OCI-LY7 (cell line): Measurements from ENCODE around the gene SLC2A4. TPM values are rescaled to one million over a fixed set of nuclear protein-coding genes. Genes with fewer than 3 reads are reported as not detected.

ENCODE experiments used
- BruUV-seq: library from RNA; stranded (reverse); fragments of 400-500 nt; replicated peaks from 2 replicates; lab custom pipeline; 2021; lab: Mats Ljungman, UMichigan
- CTCF ChIA-PET: fragments of 300-600 bp; sonication (Branson Sonifier 250); formaldehyde crosslinking; loops from one replicate; lab custom pipeline; 2022; ENCODE audit warnings: antibody characterized with exemption; ENCODE audit not compliant: unreplicated experiment; lab: Charles Lee
- POLR2A ChIA-PET: fragments of 300-600 bp; sonication (Branson Sonifier 250); formaldehyde crosslinking; loops from one replicate; lab custom pipeline; 2022; ENCODE audit warnings: antibody characterized with exemption; lab: Charles Lee
- DNase-seq: peaks from one replicate; pipeline ENCODE4 v3.0.0-alpha.2; 2015; ENCODE audit warnings: low spot score
- H2AFZ ChIP-seq: fragments of 200-600 bp; sonication (generic), shearing (Covaris generic); 2 replicates; pipeline ENCODE4 v1.6.1; 2014; ENCODE audit warnings: mild to moderate bottlenecking, antibody characterized with exemption, low read length, moderate library complexity
- H3K27ac ChIP-seq: fragments of 200-600 bp; sonication (generic); 2 replicates; pipeline ENCODE4 v1.5.1; 2014; ENCODE audit warnings: mixed run types, low read depth, mild to moderate bottlenecking, moderate library complexity, low read length, inconsistent platforms; ENCODE audit not compliant: poor library complexity, severe bottlenecking
- H3K36me3 ChIP-seq: fragments of 200-600 bp; sonication (generic); 2 replicates; pipeline ENCODE4 v1.6.1; 2014; ENCODE audit warnings: mild to moderate bottlenecking, antibody characterized with exemption, low read length, moderate library complexity, mixed read lengths; ENCODE audit not compliant: insufficient read depth
- H3K4me1 ChIP-seq: fragments of 200-600 bp; sonication (generic); 2 replicates; pipeline ENCODE4 v1.5.1; 2014; ENCODE audit warnings: mild to moderate bottlenecking, low read length; ENCODE audit not compliant: insufficient read depth, poor library complexity, severe bottlenecking
- H3K4me2 ChIP-seq: fragments of 200-600 bp; sonication (generic); 2 replicates; pipeline ENCODE4 v1.6.1; 2014; ENCODE audit warnings: mild to moderate bottlenecking, low read length
- H3K4me3 ChIP-seq: fragments of 200-600 bp; sonication (generic); 2 replicates; pipeline ENCODE4 v1.5.1; 2014; ENCODE audit warnings: mild to moderate bottlenecking, low read depth, low read length; ENCODE audit not compliant: poor library complexity, severe bottlenecking
- H3K79me2 ChIP-seq: fragments of 200-600 bp; sonication (generic); 2 replicates; pipeline ENCODE4 v1.6.1; 2016; ENCODE audit warnings: low read depth, mild to moderate bottlenecking, low read length, moderate library complexity, mixed read lengths; ENCODE audit not compliant: insufficient read depth
- H3K9me2 ChIP-seq: fragments of 200-600 bp; sonication (generic); 2 replicates; pipeline ENCODE4 v1.6.1; 2016; ENCODE audit warnings: mild to moderate bottlenecking, low read length, mixed read lengths; ENCODE audit not compliant: insufficient read depth
- H3K9me3 ChIP-seq: fragments of 200-600 bp; sonication (generic); 2 replicates; pipeline ENCODE4 v1.6.1; 2014; ENCODE audit warnings: mild to moderate bottlenecking, mixed run types, low read length, mixed read lengths
- H4K20me1 ChIP-seq: fragments of 200-600 bp; sonication (generic); 2 replicates; pipeline ENCODE4 v1.6.1; 2014; ENCODE audit warnings: mild to moderate bottlenecking, antibody characterized with exemption, low read length, moderate library complexity, mixed read lengths; ENCODE audit not compliant: insufficient read depth
- CTCF ChIP-seq: fragments of 200-600 bp; sonication (generic); conservative IDR thresholded peaks from 2 replicates; pipeline ENCODE4 v1.5.1; 2014; ENCODE audit warnings: mild to moderate bottlenecking, antibody characterized with exemption, low read length, moderate library complexity, mixed read lengths
- EZH2phosphoT487 ChIP-seq: fragments of 200-600 bp; sonication (generic); IDR thresholded peaks from 2 replicates; pipeline ENCODE4 v1.6.1; 2018; ENCODE audit warnings: low read depth, borderline replicate concordance, mild to moderate bottlenecking, mixed run types, antibody characterized with exemption, low read length, moderate library complexity, mixed read lengths
- intact Hi-C: fragments of 100-400 bp; cut with micrococcal nuclease; formaldehyde crosslinking; loops from one replicate; pipeline ENCODE4 v1.10.0; 2022; ENCODE audit not compliant: unreplicated experiment
- total RNA-seq, 2 experiments: library from RNA; depleted of rRNA in 1 of 2; stranded (reverse); fragments of >200 nt in 1 of 2; shearing (Covaris generic) in 1 of 2; gene quantifications; 2 replicates each; pipeline ENCODE4 v1.2.3, GENCODE V29; 2014 to 2022

The SLC2A4 gene
- total RNA-seq, 2 experiments from 2014 or later = 0.61 to 0.63 TPM

DNA sequence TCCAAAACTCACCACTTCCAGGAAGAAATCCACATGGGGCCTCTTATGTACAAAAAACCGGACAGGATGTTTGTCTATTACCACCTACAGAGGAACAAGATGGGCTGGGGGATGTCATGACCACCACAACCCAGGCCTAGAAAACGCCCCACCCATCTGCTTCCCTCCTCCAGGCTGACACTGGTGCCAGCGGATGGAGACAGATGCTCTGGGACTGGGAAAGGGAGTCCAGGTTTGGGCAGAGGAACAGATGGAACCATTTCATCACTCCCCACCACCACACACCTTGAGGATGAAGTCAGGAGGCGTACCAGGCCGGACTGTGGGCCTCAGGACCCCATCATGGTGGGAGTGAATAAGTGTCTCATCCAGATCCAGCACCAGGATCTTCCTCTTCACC is 34.7 kb upstream of the SLC2A4 start:
- no TSS peak for BruUV-seq

DNA sequence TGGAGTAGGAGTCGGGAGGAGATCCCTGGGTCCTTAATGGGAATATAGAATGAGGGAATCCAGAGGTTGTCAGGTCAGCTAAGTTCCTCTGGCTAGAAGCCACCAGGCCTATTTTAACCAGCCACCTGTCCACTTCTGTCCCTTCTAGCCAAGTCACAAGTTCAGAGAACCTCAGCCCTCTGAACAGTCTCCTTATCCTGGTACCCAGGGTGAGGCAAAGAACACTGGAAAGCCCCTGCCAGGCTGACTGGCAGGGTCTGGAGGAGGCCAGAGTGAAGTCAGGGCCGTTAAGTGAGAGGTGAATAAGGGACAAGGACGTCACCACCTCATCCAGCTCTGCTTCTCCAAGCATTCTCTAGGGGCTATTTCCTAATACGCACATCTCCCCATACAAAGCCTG is 32.7 kb upstream of the SLC2A4 start:
- no TSS peak for BruUV-seq
- no peak for DNase-seq
- peak overlapping the region; percentile 100 for H3K4me2 ChIP-seq
- H3K9me2 ChIP-seq = no peaks in the 10 kb centered on the region
- H4K20me1 ChIP-seq = peaks cover 18% of the 10 kb centered on the region
- H3K9me3 ChIP-seq = no peaks in the 10 kb centered on the region
- no peak for TF ChIP-seq EZH2phosphoT487
- TF ChIP-seq CTCF = no peak
- H3K4me1 ChIP-seq = peaks cover 26% of the 10 kb centered on the region
- POLR2A ChIA-PET = interaction anchor here (0.7 kb wide), 1 partner anchor 9 kb away, joined by 3 read pairs; no protein-coding TSS in a partner anchor
- CTCF ChIA-PET = no interaction called here
- peak overlapping the region; percentile 83 for H3K4me3 ChIP-seq
- no peak overlapping the region for H3K27ac ChIP-seq
- peaks cover 50% of the 10 kb centered on the region for H3K36me3 ChIP-seq
- intact Hi-C loops = no loop called here
- H3K79me2 ChIP-seq = peaks cover 67% of the 10 kb centered on the region
- H2AFZ ChIP-seq = no peak overlapping the region

More for the DNA sequence above, 34.7 kb upstream of the SLC2A4 start:
- peaks cover 30% of the 10 kb centered on the region for H3K4me1 ChIP-seq
- CTCF ChIA-PET = no interaction called here
- H3K9me2 ChIP-seq = no peaks in the 10 kb centered on the region
- intact Hi-C loops = no loop called here
- H3K36me3 ChIP-seq = peaks cover 62% of the 10 kb centered on the region
- peaks cover 18% of the 10 kb centered on the region for H4K20me1 ChIP-seq
- no peaks in the 10 kb centered on the region for H3K9me3 ChIP-seq
- H3K79me2 ChIP-seq = peaks cover 57% of the 10 kb centered on the region
- no peak overlapping the region for H3K4me2 ChIP-seq
- TF ChIP-seq CTCF = no peak
- TF ChIP-seq EZH2phosphoT487 = no peak
- H3K27ac ChIP-seq = no peak overlapping the region
- DNase-seq = no peak
- no peak overlapping the region for H2AFZ ChIP-seq
- H3K4me3 ChIP-seq = no peak overlapping the region
- POLR2A ChIA-PET = no interaction called here

GRCh38 chr17:7249214-7249613 is 32.3 kb upstream of the SLC2A4 start:
- ChIA-PET CTCF (no interaction called here), POLR2A (interaction anchor here (0.7 kb wide), 1 partner anchor 9 kb away, joined by 3 read pairs; no protein-coding TSS in a partner anchor)
- intact Hi-C loops = no loop called here
- TF ChIP-seq EZH2phosphoT487 = no peak
- TF ChIP-seq CTCF = no peak
- H3K9me2 ChIP-seq = no peaks in the 10 kb centered on the region
- peaks cover 71% of the 10 kb centered on the region for H3K79me2 ChIP-seq
- no TSS peak for BruUV-seq
- no peak overlapping the region for H2AFZ ChIP-seq
- H3K9me3 ChIP-seq = no peaks in the 10 kb centered on the region
- H3K4me2 ChIP-seq = peak overlapping the region; percentile 100
- H3K36me3 ChIP-seq = peaks cover 49% of the 10 kb centered on the region
- peak overlapping the region; percentile 83 for H3K4me3 ChIP-seq
- H3K27ac ChIP-seq = no peak overlapping the region
- no peak for DNase-seq
- peaks cover 26% of the 10 kb centered on the region for H3K4me1 ChIP-seq
- H4K20me1 ChIP-seq = peaks cover 18% of the 10 kb centered on the region
